ENCODE measurements around the gene WDR87. TPM values are rescaled to one million over a fixed set of nuclear protein-coding genes. Genes with fewer than 3 reads are reported as not detected.

Gene WDR87
- total and polyA plus RNA-seq, 9 of the 15 experiments (the other 6 are each of a cell fraction or from before 2014, with no cell fraction given): not detected

GRCh38 chr19:37906869-37907734 lies 708 bp upstream of the WDR87 start, which contains the start of gene SIPA1L3 (continued):
- TF ChIP-seq GABPA (tag; conservative IDR thresholded peaks at IDR 0.05; ENCODE audit: low read depth): peak; percentile 81
- TF ChIP-seq CHAMP1 (IDR thresholded peaks at IDR 0.05): no peak
- TF ChIP-seq VEZF1 (CRISPR knock-in tag; IDR thresholded peaks at IDR 0.05): peak; percentile 62
- peak; percentile 53; the same call in 1 of the 2 replicates for TF ChIP-seq MXI1 (IDR thresholded peaks at IDR 0.05; ENCODE audit: low read depth, low read length)
- TF ChIP-seq U2AF1 (optimal IDR thresholded peaks at IDR 0.05; ENCODE audit: low read depth, low read length): peak; percentile 48
- 0 out of 2 replicates have a peak, but pooled peaks have one; percentile 1 for TF ChIP-seq ADNP (tag; IDR thresholded peaks at IDR 0.05)
- peak; percentile 64; the same call in 1 of the 2 replicates for TF ChIP-seq ZNF644 (tag; IDR thresholded peaks at IDR 0.05; ENCODE audit: low read depth)
- peak; percentile 36; the same call in 1 of the 2 replicates for TF ChIP-seq CTBP1 (IDR thresholded peaks at IDR 0.05; ENCODE audit: borderline replicate concordance)
- no peak for TF ChIP-seq EHMT2 (IDR thresholded peaks at IDR 0.05)
- no peak for TF ChIP-seq RBM39 (optimal IDR thresholded peaks at IDR 0.05; ENCODE audit: low read depth, low read length)
- TF ChIP-seq ZNF740 (CRISPR knock-in tag; IDR thresholded peaks at IDR 0.05): no peak
- TF ChIP-seq ZNF740 (tag; IDR thresholded peaks at IDR 0.05): 0 out of 4 replicates have a peak, but pooled peaks of 1 of the 2 experiments have one; percentile 11
- TF ChIP-seq GMEB1 (CRISPR knock-in tag; IDR thresholded peaks at IDR 0.05): peak; percentile 71
- 0 out of 2 replicates have a peak, but pooled peaks have one; percentile 50 for TF ChIP-seq CHD2 (IDR thresholded peaks at IDR 0.05; ENCODE audit: low read depth, low read length)
- TF ChIP-seq RNF2 (IDR thresholded peaks at IDR 0.05): 0 out of 2 replicates have a peak, but pooled peaks have one; percentile 35
- no peak for TF ChIP-seq HDAC8 (tag; IDR thresholded peaks at IDR 0.05)
- peak; percentile 99 for TF ChIP-seq HCFC1 (IDR thresholded peaks at IDR 0.05; ENCODE audit: low read depth, low read length)
- TF ChIP-seq DACH1 (IDR thresholded peaks at IDR 0.05; ENCODE audit: partially characterized antibody): no peak

All from K562 (cell line).